Activated CD4-positive, CD25-positive, alpha-beta regulatory T cell (primary cell): ENCODE measurements around the gene VRK3.
"Not testable (repeated sequence)": the region's sequence is repeated elsewhere in the genome, so short reads cannot be mapped to it uniquely, and the experiment has no call there.

Source experiments
- DNase-seq, 4 experiments: peaks; one replicate each; lab custom pipeline; 2025; lab: John Stamatoyannopoulos, UW

The VRK3 gene

GRCh38 chr19:49956115-49956495 lies 69.1 kb downstream of the VRK3 start:
- no peak for DNase-seq

DNA sequence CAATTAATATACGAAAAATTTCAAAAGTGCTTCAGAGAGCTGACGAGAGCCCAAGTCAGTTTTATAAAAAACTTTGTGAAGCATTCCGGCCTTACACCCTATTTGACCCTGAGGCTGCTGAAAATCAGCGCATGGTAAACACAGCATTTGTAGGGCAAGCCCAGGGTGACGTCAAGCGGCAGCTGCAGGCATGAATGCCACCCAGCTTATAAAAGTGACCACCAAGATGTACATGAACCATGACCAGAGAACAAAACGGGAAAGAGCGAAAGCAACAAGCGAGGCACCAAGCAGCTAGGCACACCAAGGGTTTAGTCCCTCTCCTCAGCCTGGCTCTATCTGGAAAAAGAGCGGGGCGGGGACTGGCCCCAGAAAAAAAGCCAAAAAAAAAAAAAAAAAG lies 70.2 kb downstream of the VRK3 start:
- DNase-seq, result no peak

GRCh38 chr19:49954092-49954829 lies 70.9 kb downstream of the VRK3 start:
- no peak for DNase-seq

DNA sequence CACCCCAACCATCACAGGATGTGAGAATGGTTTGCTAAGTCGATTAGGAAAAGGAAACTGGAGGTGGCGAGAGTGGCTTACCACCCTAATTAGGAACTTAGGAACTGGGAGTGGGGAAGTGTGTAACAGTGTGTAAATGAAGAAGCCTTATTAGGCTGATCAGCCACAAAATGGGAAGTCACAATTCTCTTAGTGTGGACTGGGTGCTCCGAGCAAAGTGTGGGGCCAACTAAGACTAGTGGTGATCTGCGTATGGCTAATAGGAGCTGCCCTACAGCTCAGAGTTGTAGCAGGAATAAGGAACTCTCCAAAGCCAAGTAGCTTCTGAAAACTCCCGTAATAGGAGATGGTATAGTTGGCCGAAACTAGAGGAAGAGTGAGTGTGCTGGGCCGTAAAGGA lies 71.8 kb downstream of the VRK3 start:
- no peak for DNase-seq

DNA sequence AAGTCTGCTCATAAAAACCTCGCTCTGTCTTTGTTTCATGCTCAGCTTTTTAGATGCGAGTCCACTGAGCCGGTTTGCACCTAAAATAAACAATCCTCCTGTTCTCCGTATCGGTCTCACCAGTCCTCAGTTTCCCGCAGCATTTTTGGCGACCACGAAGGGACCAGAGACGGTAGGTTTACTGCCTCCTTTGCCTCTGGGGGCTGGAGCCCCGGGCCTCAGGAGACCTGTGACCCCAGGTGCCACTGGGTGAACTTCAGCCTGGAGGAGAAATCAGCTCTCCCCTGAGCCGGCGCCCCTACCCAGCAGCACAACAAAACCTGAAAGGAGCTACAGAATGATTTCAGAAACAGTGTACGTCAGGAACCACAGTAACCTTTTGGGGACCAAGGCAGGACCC lies 72.3 kb downstream of the VRK3 start:
- no peak for DNase-seq

GRCh38 chr19:49952479-49952836 lies 72.7 kb downstream of the VRK3 start:
- no peak for DNase-seq

DNA sequence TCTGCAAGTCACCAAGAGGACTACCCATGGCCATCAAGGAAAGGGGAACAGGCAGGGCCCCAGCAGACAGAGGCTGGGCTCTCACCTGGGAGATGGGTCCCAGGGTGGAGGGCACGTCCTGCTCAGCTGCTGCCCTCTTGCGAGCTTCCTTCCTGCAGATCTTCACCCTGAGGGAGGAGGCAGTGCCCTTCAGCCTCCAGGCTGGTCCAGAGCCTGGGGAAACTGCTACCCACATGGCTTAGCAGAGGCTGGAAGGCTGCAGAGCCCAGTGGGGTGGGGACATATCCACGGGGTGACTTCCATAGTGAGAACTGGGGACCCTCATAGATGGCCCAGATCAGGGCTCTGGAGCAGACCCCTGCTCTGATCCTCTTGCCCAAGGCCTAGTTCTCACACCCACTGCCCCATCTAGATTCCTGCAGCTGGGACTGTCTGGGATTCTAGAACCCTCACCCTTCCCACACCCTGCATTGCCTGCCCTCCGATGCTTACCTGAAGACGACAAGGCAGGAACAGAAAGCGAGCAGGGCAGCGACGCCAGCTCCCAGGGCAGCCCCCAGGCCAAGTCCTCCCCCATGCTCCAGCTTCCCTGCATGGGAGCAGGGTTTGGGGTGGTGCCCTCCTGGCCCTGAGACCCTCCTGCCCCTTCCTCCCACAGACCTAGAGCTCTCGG lies 73.2 kb downstream of the VRK3 start:
- no peak for DNase-seq

DNA sequence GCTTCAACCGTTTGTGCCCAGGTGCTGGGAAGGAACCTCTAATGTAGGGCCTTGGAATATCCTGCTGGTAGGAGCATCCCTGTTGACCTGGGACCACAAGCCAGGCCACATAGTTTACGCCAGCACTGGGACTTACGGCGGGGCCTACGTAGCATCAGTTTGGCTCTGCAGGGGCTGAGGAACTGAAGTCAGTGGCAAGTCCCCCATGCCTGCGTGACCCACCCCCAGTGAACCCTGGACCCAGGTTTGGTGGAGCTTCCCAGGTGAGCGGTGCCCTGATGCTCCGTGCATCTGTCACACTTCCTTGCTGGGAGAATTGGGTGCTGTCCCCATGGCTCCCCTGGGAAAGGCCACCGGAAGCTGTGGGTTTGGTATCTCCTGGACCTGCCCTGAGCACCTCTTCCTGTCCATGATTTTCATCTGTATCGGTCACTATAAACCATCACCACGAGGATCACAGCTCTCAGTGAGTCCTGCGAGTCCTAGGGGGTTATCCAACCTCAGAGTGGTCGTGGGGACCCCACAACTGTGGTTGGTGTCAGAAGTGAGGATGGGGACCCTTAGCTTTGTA lies 74.1 kb downstream of the VRK3 start:
- no peak for DNase-seq

- no peak for DNase-seq
These were observed 74.6 kb downstream of the VRK3 start for GRCh38 chr19:49950590-49950948.

DNA sequence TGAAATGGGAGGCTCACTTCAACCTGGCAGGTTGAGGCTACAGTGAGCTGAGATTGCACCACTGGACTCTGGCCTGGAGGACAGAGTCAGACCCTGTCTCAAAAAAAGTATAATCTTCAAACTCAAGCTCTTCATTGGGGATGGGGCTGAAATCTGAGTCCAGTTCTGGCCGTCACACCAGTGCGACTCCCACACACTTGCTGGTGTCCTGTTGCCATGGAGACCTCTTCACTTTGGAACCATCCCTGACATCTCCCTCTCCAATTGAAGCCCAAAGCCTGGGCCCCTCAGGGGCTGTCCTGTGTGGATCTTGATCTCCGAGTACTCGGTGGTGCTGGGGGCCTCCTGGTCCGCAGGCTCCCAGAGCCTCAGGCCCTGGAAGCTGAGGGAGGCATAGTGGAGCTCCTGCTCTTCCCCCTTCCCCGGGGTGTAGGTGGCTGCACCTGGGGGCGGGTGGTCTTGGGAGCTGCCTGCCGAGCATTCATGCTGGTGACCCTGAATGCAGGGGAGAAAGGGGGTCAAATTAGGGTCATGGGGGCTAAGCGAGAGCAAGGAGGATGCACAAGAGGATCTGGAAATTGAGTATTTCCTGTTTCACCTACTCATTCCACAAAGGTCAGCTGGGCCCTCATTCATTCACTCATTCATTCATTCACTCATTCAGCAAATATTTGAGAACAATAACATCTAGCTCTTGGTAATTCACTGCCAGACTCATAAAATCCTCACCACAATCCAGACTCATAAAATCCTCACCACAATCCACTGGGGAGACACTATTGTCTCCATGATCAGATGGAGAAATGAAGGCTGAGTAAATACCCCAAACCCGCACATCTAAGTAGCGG lies 75.2 kb downstream of the VRK3 start:
- DNase-seq, result no peak

DNA sequence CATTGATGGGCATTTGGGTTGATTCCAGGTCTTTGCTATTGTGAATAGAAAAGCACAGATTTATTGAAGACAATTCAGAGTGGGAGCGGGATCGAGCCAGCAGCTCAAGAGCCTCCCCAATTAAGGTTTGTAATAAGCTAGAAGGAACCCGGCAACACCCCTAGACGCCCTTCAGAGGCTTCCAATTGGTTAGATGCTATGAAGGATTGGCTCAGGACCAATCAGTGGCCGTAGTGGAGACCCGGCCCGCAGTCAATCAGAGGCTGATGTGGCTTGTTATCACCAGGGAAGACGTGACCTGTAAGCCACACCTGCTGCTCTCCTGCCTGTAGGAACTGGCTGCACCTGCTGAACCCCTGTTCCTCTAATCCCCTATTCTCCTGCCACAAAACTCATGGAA lies 78.8 kb downstream of the VRK3 start:
- no peak for DNase-seq

GRCh38 chr19:49944567-49944966 lies 80.6 kb downstream of the VRK3 start:
- not testable (repeated sequence) for DNase-seq

- no peak for DNase-seq
These were observed 84.7 kb downstream of the VRK3 start for GRCh38 chr19:49940482-49940791.

DNA sequence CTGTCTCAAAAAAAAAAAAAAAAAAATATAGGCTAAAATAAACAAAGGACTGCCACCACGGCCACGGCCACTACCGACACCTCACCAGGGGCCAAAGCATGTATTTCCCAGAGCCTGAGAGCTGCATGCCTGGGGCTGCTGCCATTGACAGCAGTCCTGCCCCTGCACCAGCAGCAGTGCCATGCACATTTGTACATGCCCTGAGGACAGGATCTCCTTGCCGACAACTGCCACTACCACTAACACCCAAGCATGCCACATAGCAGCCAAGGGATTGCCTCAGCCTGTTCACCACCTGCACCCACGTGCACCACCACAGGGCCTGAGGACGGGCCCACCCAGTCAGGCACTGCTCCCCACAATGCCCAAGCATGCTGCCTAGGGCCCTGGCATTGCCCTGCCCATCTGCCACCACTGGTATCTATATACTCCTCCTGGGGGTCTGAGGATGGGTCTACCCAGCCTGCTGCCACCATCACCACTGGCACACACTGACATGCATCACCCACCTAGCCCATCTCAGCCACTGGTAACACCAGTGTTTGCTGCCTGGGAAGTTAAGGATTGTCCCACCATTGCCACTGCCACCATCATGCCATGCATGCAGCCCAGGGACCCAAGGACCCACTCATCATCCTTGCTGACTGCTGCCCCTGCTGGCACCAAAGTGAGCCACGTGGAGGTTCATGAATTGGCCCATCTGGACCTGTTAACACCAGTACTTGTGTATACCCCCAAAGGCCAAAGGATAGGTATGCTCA lies 85.3 kb downstream of the VRK3 start:
- DNase-seq, result no peak

- DNase-seq, result no peak
These were observed 86.5 kb downstream of the VRK3 start for GRCh38 chr19:49938662-49939061.

GRCh38 chr19:49937750-49938381 lies 87.3 kb downstream of the VRK3 start:
- DNase-seq, result peak; percentile 44 to 76 (median 63)

- no peak for DNase-seq
These were observed 88.6 kb downstream of the VRK3 start for GRCh38 chr19:49936549-49936948.

DNA sequence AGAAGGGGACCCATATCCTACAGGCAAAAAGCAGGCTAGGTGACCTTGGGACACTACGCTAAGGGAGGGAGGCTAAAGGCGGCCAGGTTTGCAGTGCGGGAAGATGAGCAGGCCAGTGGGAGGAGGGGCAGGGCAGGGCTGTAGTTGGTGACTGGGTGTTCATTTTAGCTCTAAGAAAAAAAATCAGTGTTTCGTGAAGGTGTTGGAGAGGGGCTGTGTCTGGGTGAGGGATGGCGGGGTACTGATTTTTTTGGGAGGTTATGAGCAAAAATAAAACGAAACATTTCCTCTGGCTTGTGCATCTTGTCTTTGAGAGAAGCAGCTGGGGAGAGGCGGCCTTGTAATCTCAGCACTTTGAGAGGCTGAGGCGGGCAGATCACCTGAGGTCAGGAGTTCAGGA lies 91.5 kb downstream of the VRK3 start:
- DNase-seq, result no peak

- peak in 1 of 4 experiments; percentile 39 for DNase-seq
These were observed 92.4 kb downstream of the VRK3 start for GRCh38 chr19:49932731-49933131.

DNA sequence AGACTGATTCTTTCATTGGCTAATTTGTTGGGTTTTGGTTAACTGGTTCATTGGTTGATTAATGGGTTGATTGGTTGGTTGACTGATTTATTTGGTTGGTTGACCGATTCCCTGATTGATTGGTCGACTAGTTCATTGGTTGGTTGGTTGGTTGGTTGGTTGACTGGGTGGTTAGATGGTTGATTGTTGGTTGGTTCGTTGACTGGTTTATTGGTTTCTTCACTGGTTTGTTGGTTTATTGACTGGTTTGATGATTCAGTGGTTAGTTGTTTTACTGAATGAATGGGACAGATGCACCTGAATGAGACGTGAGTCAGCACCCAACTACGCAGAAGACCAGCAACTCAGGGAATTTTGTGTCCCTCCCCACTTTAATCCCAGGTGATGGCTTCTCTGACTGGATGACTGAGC lies 93.1 kb downstream of the VRK3 start:
- no peak for DNase-seq

GRCh38 chr19:49931293-49932040 lies 93.7 kb downstream of the VRK3 start:
- no peak for DNase-seq
